NT2/D1 (cell line): Measurements from ENCODE around the gene DLX1.

Experiments used
- YY1 ChIP-seq: IDR thresholded peaks from 2 replicates; pipeline ENCODE4 v1.6.1; 2011; ENCODE audit not compliant: insufficient read length, insufficient read depth
- ZNF274 ChIP-seq: IDR thresholded peaks from 2 replicates; pipeline ENCODE4 v1.6.1; 2011; ENCODE audit warnings: mild to moderate bottlenecking, low read depth, low read length

- TF ChIP-seq YY1 = no peak
- no peak for TF ChIP-seq ZNF274
These were observed 3.1 kb downstream of the DLX1 start for GRCh38 chr2:172088245-172089004.
